Colon (tissue), 2 donors: ENCODE results near the gene NES.

Experiments used
- FAIRE-seq: peaks from 2 replicates; lab custom pipeline; 2012; peaks lifted over from hg19 to GRCh38; lab: Jason Lieb, UNC
- donor health status: control.
- donor health status: control.

NES gene

DNA sequence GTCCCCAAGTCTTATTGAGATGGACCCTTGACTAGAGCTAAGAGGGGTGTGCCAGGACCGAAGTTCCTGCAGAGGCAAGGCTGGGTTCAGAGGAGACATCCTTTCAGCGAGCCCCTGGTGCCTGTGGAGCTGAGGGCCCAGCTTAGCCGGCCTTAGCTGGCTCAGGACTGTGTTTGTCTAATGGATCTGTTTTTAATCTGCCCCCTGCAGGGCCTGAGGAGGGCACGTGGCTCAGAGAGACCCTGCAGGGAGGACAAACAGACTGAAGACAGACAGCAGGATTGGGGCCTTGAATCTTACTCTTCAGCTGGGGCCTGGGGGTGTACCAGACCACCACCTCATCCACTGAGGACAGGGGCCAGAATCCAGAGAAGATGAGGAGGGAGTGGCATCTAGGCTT is 26.5 kb upstream of the NES start:
- no peak for FAIRE-seq

DNA sequence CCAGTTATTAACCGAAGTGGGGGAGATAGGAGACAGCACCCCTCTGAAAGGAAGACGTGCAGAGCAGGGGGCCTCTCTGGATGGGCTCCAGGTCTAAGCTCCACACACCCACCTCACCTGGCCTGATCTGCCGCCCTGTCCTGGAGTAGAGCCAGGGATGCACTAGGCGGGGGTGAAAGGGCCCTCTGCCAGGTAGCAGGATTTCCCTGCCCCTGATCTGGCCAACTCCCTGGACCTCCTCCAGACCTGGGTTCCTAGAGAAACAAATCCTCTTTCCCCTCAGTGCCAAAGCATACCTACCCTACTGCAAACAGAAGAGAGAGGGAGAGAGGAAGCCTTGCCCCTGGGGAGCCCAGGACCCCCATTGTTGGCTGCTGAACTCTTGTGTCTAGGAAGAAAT is 26.1 kb upstream of the NES start:
- FAIRE-seq = no peak

DNA sequence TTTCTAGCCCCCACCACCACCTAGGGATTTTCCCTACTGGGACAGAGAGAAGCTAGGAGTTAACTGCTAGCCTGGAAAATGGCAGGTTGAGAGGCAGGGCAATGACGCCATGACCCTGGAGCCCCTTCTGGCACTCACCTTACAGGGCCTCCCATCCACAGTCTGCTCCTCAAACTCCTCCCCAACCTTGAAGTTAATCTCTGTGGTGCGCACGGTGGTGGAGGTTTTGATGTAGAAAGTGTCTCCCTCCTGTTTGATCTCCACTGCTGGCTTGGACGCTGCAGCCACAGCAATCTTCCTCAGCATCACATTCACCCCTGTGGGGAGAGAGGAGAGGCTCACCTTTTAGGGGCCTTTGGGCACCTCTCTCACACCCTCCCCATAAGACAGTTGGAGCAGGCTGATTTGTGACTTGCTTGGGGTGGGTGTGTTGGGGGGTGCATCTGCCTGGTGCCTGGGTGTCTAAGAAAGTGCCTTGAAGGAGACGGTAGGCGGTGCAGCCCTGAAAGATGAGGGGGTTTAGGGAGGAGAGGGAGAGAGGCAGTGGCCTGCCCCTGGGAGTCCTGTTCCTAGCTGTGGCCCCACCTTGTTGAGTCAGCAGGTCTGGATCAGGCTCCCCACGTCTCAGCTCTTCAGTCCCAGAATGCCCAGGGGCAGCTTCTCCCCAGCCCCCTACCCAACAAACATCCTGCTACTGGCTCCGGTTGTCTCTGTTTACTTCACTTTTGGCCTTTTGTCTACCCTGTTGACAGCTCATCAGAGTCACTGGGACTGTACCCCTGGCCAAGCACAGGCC is 23.7 kb upstream of the NES start:
- FAIRE-seq = no peak

DNA sequence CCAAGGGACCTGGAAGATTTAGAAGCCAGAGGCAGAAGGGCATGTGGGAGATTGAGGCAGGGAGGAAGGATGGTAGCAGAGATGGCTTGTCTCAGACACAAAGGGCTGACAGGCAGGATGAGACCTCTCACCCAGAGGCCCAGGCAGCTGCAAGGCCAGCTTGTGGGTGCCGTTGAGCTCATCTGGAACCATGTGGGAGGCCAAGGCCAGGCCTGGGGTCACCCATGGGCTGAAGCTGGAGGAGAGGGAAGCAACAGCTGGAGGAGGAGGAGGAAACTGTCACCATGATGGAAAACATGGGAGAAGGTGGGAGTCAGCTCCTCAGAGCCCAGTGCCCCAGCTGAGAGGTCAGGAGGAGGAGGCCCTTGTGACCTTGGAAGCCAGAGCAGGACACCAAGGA is 21.8 kb upstream of the NES start:
- FAIRE-seq = no peak

DNA sequence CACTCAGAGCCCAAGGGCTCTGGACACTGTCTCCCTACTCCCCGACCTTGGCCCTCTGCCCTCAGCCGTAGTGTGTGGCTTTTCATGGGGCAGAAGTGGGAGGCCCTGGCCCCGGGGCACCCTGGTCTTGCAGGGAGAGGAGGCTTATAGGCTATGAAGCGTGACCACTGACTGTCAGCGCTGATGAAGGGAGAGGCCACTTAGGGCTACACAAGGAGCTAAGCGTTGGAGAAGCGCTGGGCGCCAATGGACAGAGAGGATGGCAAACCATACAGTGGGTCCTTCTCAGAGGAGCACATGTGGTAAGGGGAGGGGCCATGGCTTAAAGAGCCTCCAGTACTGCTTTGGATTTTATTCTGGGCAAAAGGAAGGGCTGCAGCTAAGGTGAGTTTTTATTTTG is 20.3 kb upstream of the NES start:
- no peak for FAIRE-seq

DNA sequence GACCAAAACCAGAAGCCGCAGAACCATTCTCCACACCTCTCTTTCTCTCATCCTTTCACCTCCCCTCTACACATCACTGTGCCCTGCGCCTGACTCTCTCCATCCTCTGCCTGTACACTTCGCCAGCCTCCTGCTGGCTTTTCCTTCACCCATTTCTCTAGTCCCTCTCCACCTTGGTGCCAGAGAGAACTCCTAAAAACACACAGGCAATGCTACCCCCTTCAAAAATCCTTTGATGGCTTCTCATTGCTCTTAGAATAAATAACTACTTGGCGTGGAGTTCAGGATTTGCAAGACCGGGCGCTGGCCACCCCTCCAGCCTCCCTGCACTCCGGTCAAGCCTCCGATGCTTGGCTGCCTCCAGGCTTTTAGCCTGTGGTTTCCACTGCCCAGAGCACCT is 19.5 kb upstream of the NES start:
- FAIRE-seq = no peak

GRCh38 chr1:156694690-156694962 is 17.4 kb upstream of the NES start:
- FAIRE-seq = no peak

- no peak for FAIRE-seq
These were observed 16.9 kb upstream of the NES start for GRCh38 chr1:156693848-156694689.

DNA sequence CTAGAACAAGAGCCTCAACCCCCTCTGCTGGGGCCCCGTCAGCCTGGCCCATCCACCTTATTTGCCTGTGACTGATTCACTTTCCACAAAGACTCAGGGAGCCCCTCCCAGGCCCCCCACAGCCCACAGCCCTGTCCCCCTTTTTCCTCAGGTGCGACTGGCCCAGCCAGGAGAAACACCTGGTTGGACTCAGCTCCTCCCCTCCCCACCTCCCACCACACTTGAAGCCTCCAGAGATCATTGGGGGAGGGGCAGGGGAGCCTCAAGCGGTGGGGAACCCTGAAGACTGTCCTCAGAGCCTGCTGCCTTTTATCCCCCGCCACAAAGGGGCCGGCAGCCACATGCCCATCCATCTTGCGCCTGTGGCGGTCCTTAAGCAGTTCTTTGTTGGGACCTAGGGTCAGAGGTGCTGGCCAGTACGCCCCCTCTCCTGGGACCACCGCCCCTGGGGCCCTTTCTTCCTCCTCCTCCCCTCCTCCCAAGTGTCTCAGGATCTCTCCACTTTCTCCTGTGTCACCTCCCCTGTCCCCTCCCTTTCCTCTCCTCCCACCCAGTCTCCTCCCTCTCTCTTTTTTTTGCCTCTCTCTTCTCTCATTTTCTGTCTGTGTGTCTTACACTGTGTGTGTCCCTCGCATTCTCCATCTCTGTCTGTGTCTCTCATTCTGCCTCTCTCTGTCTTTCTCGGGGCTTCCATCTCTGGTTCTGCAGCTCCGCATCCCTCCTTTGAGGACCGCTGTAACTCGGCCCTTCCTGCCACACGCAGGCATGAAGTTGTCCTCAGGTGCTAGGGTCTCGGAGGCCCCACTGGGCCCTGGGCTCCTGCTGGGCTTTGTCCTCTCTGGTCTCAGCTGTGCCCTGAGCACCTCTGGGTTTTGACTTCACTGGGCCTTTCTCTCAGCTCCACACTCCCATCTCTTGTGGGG is 16.0 kb upstream of the NES start:
- no peak for FAIRE-seq

DNA sequence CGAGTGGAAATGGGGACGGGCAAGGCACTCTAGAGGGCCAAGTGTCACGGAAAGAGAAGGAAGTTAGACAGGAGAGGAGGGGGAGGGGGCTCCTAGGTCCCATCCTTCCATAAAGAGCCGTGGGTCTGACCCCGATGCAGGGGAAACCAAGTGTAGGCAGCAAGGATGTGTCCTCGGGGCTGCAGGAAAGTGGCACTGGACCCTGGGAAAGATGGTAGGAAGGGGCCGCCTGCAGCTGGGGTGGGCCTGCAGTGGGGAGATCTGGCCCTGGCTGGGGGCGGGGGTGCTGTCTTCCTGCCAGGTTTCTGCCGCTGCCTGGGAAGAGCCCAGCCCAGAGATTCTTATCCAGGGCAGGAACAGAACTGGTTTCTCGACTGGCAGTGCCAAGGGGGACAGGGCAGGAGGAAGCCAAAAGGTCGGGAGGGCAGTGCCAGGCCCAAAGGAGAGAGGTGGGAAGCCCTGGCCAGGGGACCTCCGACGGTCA is 15.3 kb upstream of the NES start:
- FAIRE-seq = no peak

- no peak for FAIRE-seq
These were observed 14.6 kb upstream of the NES start for GRCh38 chr1:156691665-156692440.

DNA sequence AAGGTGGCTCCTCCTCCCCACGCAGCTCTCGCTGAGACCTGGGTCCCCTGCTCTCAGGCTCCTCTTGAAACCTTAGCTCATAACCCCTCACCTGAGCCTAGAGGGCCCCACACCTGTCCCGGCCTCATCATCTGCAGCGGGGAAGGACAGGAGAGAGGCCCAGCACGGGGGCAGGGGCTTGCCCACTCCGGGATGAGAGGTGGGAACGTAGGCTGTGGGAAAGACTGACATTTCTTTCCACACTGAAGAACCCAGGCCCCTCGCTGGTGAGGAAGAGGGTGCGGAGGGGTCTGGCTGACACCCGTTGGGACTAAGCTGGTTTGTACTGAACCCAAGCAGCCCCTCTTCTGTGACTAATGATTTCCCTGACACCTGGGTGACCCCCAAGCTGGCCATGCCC is 14.0 kb upstream of the NES start:
- no peak for FAIRE-seq

DNA sequence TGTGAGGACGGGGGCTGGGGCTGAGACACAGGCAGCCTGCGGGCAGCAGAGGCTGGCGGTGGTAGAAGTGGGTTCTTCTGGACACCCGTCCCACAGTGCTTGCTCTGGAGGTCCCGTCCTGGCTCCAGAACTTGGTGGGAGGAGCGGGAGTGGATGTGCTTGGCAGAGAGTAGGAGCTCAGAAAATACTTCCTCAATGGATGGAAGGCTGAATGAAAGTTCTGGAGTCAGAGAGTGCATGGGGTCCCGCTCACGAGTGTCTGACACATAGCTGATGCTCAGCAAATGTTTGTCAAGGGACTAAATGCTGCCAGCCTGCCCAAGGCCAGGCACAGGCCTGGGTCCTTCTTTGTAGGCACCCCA is 13.4 kb upstream of the NES start:
- FAIRE-seq = no peak

DNA sequence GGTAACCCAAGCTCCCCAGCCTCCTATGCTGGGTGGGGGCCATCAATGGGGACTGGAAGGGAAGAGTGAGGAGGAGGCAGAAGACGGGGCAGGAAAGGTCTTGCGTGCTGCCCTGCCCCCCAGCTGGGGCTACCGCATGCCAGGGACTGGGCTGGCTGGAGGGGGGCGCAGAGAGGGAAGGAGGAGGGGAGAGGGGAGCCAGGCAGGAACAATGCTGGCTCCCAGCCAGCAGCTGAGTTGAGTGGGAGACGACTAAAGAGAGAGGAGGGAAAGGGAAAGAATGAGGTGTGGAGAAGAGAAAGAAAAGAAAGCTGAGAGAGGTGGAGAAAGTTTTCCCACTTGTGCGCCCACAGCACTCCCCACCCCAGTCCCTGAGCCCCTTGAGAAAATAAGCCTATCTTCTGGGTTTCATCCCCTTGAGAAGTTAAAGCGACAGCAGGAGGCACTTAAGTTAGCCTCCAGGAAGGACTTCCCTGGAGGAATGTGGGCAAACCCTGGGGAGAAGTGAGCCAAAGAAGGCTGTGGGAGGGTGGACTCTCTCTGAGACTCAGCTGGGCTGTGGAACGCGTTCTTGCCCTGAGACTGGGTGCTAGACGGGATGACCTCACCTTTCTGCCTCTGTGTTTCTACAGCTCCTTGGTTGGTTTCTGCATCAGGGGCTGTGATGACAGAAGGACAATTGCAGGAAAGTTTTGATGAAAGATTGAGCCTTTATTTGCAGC is 12.9 kb upstream of the NES start:
- no peak for FAIRE-seq

DNA sequence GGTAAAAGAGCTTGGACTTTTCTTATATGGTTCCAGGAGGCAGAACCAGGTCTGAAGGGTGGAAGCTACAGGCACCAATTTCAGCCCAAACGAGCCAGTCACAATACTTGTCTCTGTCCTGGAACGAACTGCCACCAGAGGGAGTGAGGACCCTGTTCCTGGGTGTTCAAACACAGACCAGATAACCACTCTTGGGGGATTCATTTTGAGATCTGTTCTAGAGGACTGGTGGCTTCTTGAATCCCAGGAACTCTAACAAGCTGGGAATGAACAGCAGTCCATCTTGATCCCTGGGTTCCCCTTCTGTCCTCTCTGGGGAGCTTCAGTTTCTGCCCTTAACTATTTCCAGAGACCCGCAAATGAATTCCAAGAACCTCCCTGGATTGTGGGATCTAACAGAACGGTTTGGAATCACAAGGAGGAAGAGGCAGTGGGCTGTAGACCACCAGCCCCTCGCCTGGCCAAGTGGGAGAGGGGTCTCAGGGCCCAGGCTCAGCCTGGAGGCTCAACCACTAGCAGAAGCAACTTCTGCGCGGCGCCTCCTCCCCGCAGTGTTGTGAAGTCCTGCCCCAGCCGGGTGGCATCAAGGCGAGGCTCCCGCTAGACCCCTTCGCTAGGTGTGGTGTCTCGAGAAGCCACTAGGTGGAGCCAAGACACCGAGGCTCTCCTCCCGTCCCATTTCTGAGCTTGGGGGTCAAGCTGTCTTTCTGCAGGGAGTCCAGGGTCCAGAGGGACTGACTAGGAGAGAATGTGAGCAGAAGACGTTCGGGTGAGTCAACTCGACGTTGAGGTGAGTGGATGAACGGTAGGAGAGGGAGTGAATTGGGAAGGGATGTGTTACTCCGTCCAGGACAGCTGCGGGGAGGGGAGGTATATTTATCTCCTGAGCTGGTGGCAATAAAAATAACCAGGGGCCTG is 12.1 kb upstream of the NES start:
- FAIRE-seq = no peak

DNA sequence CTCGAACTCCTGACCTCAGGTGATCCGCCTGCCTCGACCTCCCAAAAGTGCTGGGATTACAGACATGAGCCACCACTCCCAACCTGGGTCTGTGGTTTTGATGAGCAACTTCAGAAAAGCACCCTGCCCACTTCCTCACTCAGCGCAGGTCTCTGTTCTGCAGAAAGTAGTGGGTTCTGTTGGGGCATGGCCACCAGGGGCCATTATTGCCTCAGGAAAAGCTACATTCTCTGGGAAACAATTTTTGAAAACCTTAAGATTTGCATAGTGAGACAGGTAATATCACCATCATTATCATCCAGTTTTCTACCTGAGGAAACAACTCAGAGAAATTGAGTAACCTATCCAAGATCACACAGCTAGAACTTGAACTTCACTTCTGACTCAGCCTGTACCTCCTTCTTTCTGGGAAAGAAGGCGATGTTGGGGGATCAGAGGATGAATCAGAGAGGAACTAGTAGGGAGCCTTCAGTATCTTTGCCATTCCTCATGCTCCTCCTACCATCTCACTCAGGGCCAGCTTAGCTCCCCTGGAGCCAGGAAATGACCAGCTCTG is 7.1 kb upstream of the NES start:
- FAIRE-seq = no peak

GRCh38 chr1:156682166-156682890 is 5.1 kb upstream of the NES start:
- no peak for FAIRE-seq

GRCh38 chr1:156681196-156681960 is 4.2 kb upstream of the NES start:
- no peak for FAIRE-seq
